ENCODE measurements around the gene CERS6.

- TF ChIP-seq CTCF (IDR thresholded peaks at IDR 0.05) (no peak), POLR2AphosphoS5 (IDR thresholded peaks at IDR 0.05) (no peak), EP300 (IDR thresholded peaks at IDR 0.05) (no peak)
Measured at GRCh38 chr2:168510125-168510756, 54.2 kb downstream of the CERS6 start.
